ENCODE data around the gene ZBTB12. TPM values are rescaled to one million over a fixed set of nuclear protein-coding genes. Genes with fewer than 3 reads are reported as not detected.

Gene ZBTB12
- total RNA-seq, 2 donors from 2014 or later, result 0.47 to 0.52 TPM

GRCh38 chr6:31882344-31882743 lies 19.5 kb downstream of the ZBTB12 start:
- no peak for TF ChIP-seq CTCF (IDR thresholded peaks at IDR 0.05)
- Histone ChIP-seq H3K4me1 (no peaks in the 10 kb centered on the region), H3K9me3 (no peaks in the 10 kb centered on the region), H3K4me3 (no peak overlapping the region), H3K27me3 (no peaks in the 10 kb centered on the region), H3K36me3 (peaks cover 62% of the 10 kb centered on the region), H3K27ac (no peak overlapping the region)
- DNase-seq (ENCODE audit: low spot score), result no peak

GRCh38 chr6:31881136-31881859 lies 20.6 kb downstream of the ZBTB12 start:
- DNase-seq (ENCODE audit: low spot score), result no peak
- Histone ChIP-seq H3K27me3 (no peaks in the 10 kb centered on the region), H3K4me3 (no peak overlapping the region), H3K9me3 (no peaks in the 10 kb centered on the region), H3K27ac (no peak overlapping the region), H3K36me3 (peaks cover 52% of the 10 kb centered on the region), H3K4me1 (no peaks in the 10 kb centered on the region)
- no peak for TF ChIP-seq CTCF (IDR thresholded peaks at IDR 0.05)

- no peak for TF ChIP-seq CTCF (IDR thresholded peaks at IDR 0.05)
Measured at GRCh38 chr6:31880616-31881015, 21.3 kb downstream of the ZBTB12 start.

GRCh38 chr6:31879901-31880300 lies 22.0 kb downstream of the ZBTB12 start:
- peaks cover 52% of the 10 kb centered on the region for H3K36me3 ChIP-seq
- no peak for TF ChIP-seq CTCF (IDR thresholded peaks at IDR 0.05)
- H3K27ac ChIP-seq, result no peak overlapping the region
- no peak for DNase-seq (ENCODE audit: low spot score)
- H3K27me3 ChIP-seq, result no peaks in the 10 kb centered on the region
- H3K4me3 ChIP-seq, result no peak overlapping the region
- H3K4me1 ChIP-seq, result no peaks in the 10 kb centered on the region
- H3K9me3 ChIP-seq, result no peaks in the 10 kb centered on the region

More at GRCh38 chr6:31880616-31881015, 21.3 kb downstream of the ZBTB12 start:
- Histone ChIP-seq H3K9me3 (no peaks in the 10 kb centered on the region), H3K4me3 (no peak overlapping the region), H3K4me1 (no peaks in the 10 kb centered on the region), H3K27ac (no peak overlapping the region), H3K27me3 (no peaks in the 10 kb centered on the region), H3K36me3 (peaks cover 52% of the 10 kb centered on the region)
- no peak for DNase-seq (ENCODE audit: low spot score)

- no peak overlapping the region for H3K4me3 ChIP-seq
- H3K27me3 ChIP-seq, result no peaks in the 10 kb centered on the region
- DNase-seq (ENCODE audit: low spot score), result no peak
- no peak overlapping the region for H3K27ac ChIP-seq
- no peak for TF ChIP-seq CTCF (IDR thresholded peaks at IDR 0.05)
- no peaks in the 10 kb centered on the region for H3K4me1 ChIP-seq
- H3K36me3 ChIP-seq, result peaks cover 44% of the 10 kb centered on the region
- no peaks in the 10 kb centered on the region for H3K9me3 ChIP-seq
Measured at GRCh38 chr6:31879143-31879542, 22.7 kb downstream of the ZBTB12 start.

- TF ChIP-seq CTCF (IDR thresholded peaks at IDR 0.05), result no peak
- H3K9me3 ChIP-seq, result no peaks in the 10 kb centered on the region
- DNase-seq (ENCODE audit: low spot score), result no peak
- H3K27ac ChIP-seq, result no peak within 1 kb of the TSS
- no peaks in the 10 kb centered on the region for H3K27me3 ChIP-seq
- H3K4me3 ChIP-seq, result no peak within 1 kb of the TSS
- no peaks in the 10 kb centered on the region for H3K4me1 ChIP-seq
- H3K36me3 ChIP-seq, result peaks cover 40% of the 10 kb centered on the region
Measured at GRCh38 chr6:31878726-31879125, 23.2 kb downstream of the ZBTB12 start, which contains the start of gene SLC44A4. Gene SLC44A4, minus strand, starts transcription at chr6:31878997. Its CDS starts 17 bp downstream, at chr6:31878980.

All from right atrium auricular region (tissue), 2 donors.